Measurements from ENCODE around the gene MBD1.

The MBD1 gene

DNA sequence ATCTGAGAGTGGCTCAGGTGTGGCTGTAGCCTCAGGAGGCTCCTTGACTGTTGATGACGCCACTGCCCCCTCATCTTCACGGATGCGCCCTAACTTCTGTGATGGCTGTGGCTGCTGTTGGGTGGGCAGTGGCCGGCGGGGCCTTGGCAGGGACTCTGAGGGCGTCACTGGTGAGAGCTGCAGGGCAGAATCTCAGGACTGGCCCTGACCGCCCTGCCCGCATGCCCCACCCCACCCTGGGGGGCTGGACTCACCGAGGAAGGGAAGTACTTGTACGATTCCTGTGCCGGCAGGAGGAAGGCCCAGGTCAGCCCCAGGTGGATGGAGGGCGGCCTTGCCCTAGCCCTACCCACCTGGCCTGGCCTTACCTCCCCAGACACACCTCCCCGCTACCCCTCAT lies 3.7 kb upstream of the MBD1 start:
- no peak overlapping the region for H3K4me3 Mint-ChIP-seq
- H3K9me3 Mint-ChIP-seq, result no peaks in the 10 kb centered on the region
- no peak overlapping the region for H3K27ac Mint-ChIP-seq
- H3K4me1 Mint-ChIP-seq (ENCODE audit: low read depth), result peaks cover 36% of the 10 kb centered on the region
- H3K36me3 Mint-ChIP-seq (ENCODE audit: low read depth), result peaks cover 55% of the 10 kb centered on the region
- H3K27me3 Mint-ChIP-seq (ENCODE audit: low read depth), result no peaks in the 10 kb centered on the region

DNA sequence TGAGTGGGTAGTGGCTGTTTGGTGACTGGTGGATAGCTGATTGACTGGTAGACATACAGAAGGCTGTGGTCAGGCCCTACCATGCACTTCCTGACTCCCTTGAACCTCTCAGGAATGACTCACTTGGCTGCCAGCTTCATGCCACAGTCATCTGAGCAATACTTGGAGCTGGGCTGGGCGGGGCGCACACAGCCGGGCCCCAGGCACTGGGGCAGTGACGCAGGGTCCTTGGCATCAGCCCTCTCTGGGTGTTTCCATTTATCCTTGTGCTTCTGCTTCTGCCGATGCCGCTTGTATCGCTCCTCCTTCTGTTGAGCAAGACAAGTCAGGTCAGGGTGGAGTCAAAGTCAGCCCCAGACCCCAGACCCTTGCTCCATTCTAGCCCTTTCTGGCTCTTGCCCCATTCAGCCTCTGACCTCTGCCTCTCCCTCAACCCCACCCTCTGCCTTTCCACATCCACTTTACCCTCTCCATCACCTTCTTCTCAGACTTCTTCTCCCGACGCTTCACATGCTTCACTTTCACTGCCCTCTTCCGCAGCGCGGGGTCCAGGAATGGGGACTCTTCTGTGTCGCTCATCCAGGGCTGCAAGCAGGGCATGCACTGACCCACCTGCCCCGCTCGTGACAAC lies 3.0 kb upstream of the MBD1 start:
- Mint-ChIP-seq H3K4me1 (ENCODE audit: low read depth) (peaks cover 40% of the 10 kb centered on the region), H3K4me3 (peak overlapping the region; percentile 18), H3K9me3 (no peaks in the 10 kb centered on the region), H3K36me3 (ENCODE audit: low read depth) (peaks cover 55% of the 10 kb centered on the region), H3K27ac (no peak overlapping the region), H3K27me3 (ENCODE audit: low read depth) (no peaks in the 10 kb centered on the region)

DNA sequence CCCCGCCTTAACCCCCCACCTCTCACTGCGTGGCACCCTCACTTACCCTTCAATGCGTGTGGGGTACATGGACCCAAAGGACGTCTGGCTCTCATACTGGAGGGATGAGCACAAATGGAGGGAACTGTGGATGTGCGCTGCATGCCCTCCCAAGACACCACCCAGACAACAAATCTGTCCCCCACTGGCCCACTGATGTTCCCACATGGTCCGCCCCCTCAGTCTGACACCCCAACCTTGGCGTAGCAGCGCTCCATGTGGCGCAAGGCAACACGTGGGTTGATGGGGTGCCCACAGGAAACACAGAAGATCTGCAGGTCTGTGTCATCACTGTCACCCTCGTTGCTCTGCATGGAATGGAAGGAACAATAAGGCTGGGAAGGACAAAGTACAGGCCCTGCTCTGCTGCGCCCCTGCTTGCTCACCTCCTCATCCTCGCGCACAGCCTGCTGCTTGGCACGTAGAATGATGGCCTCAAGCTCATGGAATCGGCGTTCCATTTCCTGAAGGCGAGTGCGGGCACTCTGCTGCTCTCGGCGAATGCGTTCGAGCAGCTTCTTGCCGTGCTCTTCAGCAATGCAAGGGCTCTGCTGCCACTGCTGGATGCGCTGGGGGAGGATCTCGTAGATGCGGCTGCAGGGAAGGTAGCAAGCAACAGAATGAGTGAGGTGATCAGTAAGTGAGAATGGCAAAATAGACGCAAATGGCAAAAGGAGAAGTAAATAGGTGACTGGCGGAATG lies 2.3 kb upstream of the MBD1 start:
- Mint-ChIP-seq H3K4me3 (peak overlapping the region; percentile 30), H3K27ac (no peak overlapping the region), H3K27me3 (ENCODE audit: low read depth) (no peaks in the 10 kb centered on the region), H3K9me3 (no peaks in the 10 kb centered on the region), H3K36me3 (ENCODE audit: low read depth) (peaks cover 59% of the 10 kb centered on the region), H3K4me1 (ENCODE audit: low read depth) (peaks cover 44% of the 10 kb centered on the region)

DNA sequence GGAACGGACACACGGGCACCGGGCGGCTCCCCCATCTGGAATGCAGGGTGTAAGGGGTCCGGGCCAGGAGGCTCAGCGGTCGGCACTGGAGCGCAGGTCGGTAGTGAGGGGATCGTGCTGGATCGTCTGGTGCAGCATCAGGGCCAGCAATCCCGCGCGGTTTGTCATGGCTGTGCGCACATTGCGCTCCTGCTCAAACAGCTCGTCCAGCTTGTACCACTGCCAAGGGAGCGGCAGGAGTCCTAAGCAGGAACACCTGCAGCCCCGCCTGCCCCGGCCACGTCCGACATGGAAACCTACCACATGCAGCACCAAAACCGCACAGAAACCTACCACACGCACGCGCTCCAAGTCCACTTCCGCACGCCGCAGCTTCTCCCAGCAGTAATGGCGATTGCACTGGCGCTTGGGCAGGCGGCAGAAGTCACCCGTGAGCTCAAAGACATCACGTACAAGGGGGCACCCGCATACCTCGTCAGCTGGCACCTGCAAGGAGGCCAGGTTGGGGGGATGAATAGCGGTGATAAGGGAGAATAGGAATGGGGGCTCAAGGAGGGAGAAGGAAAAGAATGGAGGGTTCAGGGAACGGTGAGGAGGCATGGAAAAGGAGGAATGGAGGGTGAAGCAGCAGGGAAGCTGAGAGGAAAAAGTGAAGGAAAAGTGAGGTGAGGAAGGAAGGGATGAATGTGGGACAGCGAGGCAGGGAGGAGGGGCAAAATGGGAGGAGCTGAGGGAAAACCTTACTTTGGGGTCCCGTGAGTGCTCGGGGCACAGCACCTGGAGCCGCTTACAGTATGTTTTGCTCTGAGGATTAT lies 1.4 kb upstream of the MBD1 start:
- no peaks in the 10 kb centered on the region for H3K27me3 Mint-ChIP-seq (ENCODE audit: low read depth)
- peaks cover 61% of the 10 kb centered on the region for H3K36me3 Mint-ChIP-seq (ENCODE audit: low read depth)
- peaks cover 46% of the 10 kb centered on the region for H3K4me1 Mint-ChIP-seq (ENCODE audit: low read depth)
- peak overlapping the region; percentile 97 for H3K27ac Mint-ChIP-seq
- H3K9me3 Mint-ChIP-seq, result no peaks in the 10 kb centered on the region
- H3K4me3 Mint-ChIP-seq, result peak overlapping the region; percentile 94

DNA sequence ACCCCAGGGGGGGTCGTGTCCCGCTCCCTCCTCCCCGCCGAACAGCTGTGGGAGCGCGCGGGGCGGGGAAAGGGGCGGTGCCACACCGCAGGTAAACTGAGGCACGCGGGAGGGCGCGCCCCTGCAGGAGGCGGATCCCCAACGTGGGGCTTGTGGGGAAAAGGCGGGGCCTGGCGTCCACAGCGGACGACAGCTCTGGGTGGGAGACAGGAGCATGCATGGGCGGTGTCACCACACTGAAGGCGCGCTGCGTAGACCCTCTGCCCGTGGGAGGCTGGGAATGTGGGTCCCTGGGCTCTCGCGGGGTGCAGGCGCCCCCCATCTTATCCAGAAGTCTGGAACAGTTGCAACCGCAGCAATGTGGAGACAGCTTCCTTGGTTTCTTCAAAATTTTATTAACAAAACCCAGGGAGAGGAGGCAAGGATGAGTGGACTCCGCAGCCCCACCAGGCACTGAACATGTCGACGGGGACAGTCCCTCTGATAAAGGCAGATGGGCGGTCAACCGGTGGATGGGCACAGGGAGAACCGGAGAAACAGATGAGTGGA lies 723 bp upstream of the MBD1 start:
- H3K27ac Mint-ChIP-seq, result peak overlapping the region; percentile 97
- no peaks in the 10 kb centered on the region for H3K27me3 Mint-ChIP-seq (ENCODE audit: low read depth)
- peaks cover 43% of the 10 kb centered on the region for H3K4me1 Mint-ChIP-seq (ENCODE audit: low read depth)
- no peaks in the 10 kb centered on the region for H3K9me3 Mint-ChIP-seq
- H3K4me3 Mint-ChIP-seq, result peak overlapping the region; percentile 94
- H3K36me3 Mint-ChIP-seq (ENCODE audit: low read depth), result peaks cover 57% of the 10 kb centered on the region

DNA sequence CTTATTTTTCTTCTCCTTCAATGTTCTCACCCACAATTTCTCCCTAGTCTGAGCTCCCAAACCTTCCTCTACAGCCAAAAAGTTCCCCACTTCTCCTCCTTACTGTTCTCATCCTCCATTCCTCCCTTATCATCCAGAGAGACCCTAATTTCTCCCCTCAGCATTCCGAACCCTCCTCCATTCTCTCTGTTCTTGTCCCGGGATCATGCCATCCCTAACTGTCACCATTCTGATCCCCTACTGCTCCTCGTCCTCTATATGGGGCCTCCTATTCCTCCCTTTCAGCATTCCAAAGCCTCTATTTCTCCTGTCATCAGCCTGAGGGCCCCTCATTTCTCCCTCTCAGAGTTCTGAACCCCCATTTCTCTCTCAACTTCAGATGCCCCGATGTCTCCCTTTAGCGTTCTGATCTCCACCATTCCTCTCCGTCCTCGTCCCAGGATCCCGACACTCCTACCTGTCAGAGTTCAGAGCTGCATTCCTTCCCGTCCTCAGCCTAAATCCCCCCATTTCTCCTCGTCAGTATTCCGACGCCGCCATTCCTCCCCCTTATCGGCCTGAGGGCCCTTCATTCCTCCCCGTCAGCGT lies 522 bp downstream of the MBD1 start:
- Mint-ChIP-seq H3K27me3 (ENCODE audit: low read depth) (no peaks in the 10 kb centered on the region), H3K27ac (peak overlapping the region; percentile 97), H3K36me3 (ENCODE audit: low read depth) (peaks cover 61% of the 10 kb centered on the region), H3K4me1 (ENCODE audit: low read depth) (peaks cover 33% of the 10 kb centered on the region), H3K4me3 (peak overlapping the region; percentile 94), H3K9me3 (no peaks in the 10 kb centered on the region)

DNA sequence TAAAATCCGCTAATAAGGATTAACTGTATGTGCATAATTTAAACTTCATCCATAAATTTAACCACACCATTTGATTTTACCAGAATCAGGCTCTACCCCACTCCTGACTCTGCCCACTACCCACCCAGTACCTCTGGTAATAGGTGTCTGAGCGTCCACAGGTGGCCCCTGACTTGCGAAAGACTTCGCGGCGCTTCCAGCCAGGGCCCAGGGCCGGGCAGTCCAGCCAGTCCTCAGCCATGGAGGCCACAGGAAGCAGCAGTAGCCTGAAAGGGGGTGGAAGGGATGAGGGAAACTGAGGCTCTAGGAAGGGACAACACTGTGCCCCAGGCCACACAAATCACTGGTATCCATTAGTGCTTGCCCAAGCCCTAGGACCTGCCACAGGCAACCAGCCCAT lies 1.6 kb downstream of the MBD1 start:
- Mint-ChIP-seq H3K27ac (peak overlapping the region; percentile 97), H3K4me1 (ENCODE audit: low read depth) (peaks cover 32% of the 10 kb centered on the region), H3K9me3 (no peaks in the 10 kb centered on the region), H3K4me3 (peak overlapping the region; percentile 94), H3K27me3 (ENCODE audit: low read depth) (no peaks in the 10 kb centered on the region), H3K36me3 (ENCODE audit: low read depth) (peaks cover 64% of the 10 kb centered on the region)

DNA sequence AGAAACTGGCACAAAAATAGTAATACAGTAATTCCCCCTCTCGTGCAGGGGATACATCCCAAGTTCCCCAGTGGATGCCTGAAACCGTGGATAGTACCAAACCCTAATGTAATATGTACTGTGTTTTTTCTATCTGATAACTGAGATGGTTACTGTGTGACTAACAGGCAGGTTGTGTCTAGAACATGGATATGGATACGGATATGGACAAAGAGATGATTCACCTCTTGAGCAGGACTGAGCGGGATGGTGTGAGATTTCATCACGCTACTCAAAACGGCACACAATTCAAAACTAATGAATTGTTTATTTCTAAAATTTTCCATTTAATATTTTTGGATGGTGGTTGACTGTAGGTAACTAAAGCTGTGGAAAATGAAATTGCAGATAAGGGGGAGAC lies 3.4 kb downstream of the MBD1 start:
- Mint-ChIP-seq H3K4me3 (no peak overlapping the region), H3K27ac (no peak overlapping the region), H3K27me3 (ENCODE audit: low read depth) (no peaks in the 10 kb centered on the region), H3K4me1 (ENCODE audit: low read depth) (peaks cover 26% of the 10 kb centered on the region), H3K9me3 (no peaks in the 10 kb centered on the region), H3K36me3 (ENCODE audit: low read depth) (peaks cover 65% of the 10 kb centered on the region)

DNA sequence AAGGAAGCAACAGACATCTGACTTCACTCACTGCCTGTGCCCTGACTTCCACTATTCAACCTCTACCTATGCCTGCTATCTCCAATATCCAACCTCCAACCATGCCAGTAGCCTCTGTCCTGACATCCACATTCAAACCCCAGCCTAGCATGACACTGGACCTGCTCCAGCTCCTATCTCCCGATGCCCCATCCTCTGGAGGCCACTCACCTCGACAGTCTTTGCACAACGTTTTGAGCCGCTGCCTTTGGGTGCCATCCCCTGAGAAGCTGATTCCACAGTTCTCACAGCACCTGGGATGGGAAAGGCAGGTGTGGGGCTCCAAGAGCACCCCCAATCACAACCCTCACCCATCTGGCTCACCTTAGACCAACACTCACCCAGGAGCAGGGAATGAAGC lies 4.9 kb downstream of the MBD1 start:
- Mint-ChIP-seq H3K36me3 (ENCODE audit: low read depth) (peaks cover 64% of the 10 kb centered on the region), H3K27me3 (ENCODE audit: low read depth) (no peaks in the 10 kb centered on the region), H3K27ac (no peak overlapping the region), H3K4me1 (ENCODE audit: low read depth) (peaks cover 26% of the 10 kb centered on the region), H3K4me3 (no peak overlapping the region), H3K9me3 (no peaks in the 10 kb centered on the region)

DNA sequence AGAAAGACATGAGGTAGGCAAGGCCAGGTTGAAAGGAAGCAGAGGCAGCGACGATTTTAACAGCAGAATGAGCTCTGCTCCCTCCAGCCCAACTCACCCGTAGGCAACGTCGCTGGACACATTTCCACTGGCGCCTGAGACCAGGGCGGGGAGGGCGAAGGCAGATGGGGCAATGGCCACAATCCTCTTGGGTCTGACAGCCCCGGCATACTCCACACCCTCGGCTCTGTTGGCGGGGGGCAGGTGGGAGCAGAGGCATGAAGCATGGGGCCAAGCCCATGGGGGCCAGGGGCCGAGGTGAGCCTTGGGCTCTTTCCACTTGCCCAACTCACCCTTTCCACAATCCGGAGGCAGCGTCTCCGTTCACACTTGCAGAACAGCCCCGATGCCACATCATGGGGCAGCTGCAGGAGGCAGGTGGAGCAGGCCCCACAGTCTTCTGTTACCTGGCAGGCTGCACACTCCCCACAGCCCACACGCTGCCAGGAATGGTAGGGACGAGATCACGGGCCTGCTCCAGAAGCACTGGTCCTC lies 5.8 kb downstream of the MBD1 start:
- Mint-ChIP-seq H3K4me3 (no peak overlapping the region), H3K27me3 (ENCODE audit: low read depth) (no peaks in the 10 kb centered on the region), H3K27ac (no peak overlapping the region), H3K9me3 (no peaks in the 10 kb centered on the region), H3K36me3 (ENCODE audit: low read depth) (peaks cover 61% of the 10 kb centered on the region), H3K4me1 (ENCODE audit: low read depth) (peaks cover 18% of the 10 kb centered on the region)

DNA sequence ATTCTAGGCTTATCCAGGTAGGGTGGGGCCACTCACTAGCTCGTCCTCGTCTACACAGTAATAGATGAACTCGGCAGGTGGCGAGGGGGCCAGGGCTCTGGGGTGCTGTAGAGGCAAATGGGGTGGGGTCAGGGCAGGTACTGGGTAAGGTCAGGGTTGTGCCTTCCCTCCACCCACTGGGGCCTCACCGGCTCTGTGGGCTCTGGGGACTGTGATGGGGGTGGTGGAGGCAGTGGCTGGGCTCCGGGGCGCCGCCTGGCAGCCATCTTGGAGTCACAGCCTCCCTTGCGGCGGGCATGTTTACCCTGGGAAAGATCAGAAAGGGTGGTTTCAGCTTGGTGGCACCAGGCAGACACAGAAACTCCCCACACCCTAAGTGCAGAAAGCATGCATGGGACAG lies 6.4 kb downstream of the MBD1 start:
- H3K9me3 Mint-ChIP-seq, result no peaks in the 10 kb centered on the region
- no peaks in the 10 kb centered on the region for H3K27me3 Mint-ChIP-seq (ENCODE audit: low read depth)
- peaks cover 61% of the 10 kb centered on the region for H3K36me3 Mint-ChIP-seq (ENCODE audit: low read depth)
- no peak overlapping the region for H3K4me3 Mint-ChIP-seq
- H3K4me1 Mint-ChIP-seq (ENCODE audit: low read depth), result peaks cover 12% of the 10 kb centered on the region
- no peak overlapping the region for H3K27ac Mint-ChIP-seq

DNA sequence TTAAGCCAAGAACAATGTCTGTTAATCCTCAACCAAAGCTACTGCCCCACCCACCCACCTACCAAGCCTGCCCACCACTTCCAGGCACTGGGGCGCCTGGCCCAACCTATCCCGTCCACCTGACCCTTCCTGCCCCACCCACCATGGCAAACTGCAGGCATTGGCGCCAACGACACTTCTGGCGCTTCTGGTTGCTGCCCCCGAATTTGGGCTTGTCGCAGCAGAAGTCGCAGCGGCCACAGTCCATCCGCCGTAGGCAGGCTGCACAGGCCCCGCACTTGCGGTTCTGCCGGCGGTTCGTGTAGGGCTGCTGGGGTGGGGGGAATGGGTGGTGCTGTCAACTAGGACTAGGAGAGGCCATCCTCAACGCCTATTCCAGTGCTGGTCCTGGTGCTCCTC lies 7.3 kb downstream of the MBD1 start:
- no peak overlapping the region for H3K4me3 Mint-ChIP-seq
- no peak overlapping the region for H3K27ac Mint-ChIP-seq
- peaks cover 4% of the 10 kb centered on the region for H3K4me1 Mint-ChIP-seq (ENCODE audit: low read depth)
- no peaks in the 10 kb centered on the region for H3K9me3 Mint-ChIP-seq
- peaks cover 66% of the 10 kb centered on the region for H3K36me3 Mint-ChIP-seq (ENCODE audit: low read depth)
- H3K27me3 Mint-ChIP-seq (ENCODE audit: low read depth), result no peaks in the 10 kb centered on the region

DNA sequence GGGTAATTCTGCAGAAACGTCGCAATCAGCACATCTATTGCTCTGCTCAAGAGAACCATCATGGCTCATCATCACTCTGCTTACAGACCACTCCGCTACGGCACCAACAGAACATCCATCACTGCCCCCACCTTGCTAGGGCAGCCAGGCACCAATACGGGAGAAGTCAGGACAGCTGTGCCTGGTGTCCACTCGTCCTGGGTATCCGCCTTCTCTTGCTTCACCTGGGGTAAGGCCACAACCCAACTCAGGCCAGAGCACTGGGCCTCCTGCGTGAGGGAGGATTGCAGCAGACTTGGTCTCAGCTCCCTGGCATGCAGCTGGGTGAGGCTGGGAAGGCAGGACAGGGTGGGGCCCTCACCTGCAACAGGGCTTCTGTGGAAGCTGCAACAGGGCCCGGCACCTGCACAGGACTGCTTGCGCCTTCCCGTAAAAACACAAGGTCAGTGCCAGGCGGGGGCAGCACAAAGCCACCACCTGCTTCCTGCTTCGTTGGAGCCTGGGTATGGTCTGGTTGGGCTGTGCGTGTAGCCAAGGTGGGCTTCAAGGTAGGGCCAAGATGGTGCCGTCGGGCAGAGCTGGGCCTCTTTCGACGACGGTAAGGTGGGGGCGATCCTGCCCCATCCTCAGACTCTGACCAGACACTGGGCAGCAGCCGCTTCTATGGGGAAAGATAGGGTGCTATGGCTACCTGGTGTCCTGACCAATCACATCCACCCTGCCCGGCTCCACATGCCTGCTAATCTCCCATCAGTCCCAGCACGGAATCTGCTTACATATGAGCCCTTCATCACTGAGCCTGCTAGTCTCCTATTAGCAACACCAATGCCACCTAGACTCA lies 7.9 kb downstream of the MBD1 start:
- peaks cover 66% of the 10 kb centered on the region for H3K36me3 Mint-ChIP-seq (ENCODE audit: low read depth)
- no peaks in the 10 kb centered on the region for H3K9me3 Mint-ChIP-seq
- H3K4me3 Mint-ChIP-seq, result no peak overlapping the region
- H3K27me3 Mint-ChIP-seq (ENCODE audit: low read depth), result no peaks in the 10 kb centered on the region
- H3K27ac Mint-ChIP-seq, result no peak overlapping the region
- peaks cover 2% of the 10 kb centered on the region for H3K4me1 Mint-ChIP-seq (ENCODE audit: low read depth)
